GM23248 (cell line): ENCODE results near the gene ADAM10.

Source experiments
- EZH2 ChIP-seq: fragments of 200-600 bp; sonication (generic); IDR thresholded peaks from 2 replicates; pipeline ENCODE4 v1.6.1; 2018; ENCODE audit warnings: antibody characterized with exemption, mild to moderate bottlenecking; ENCODE audit not compliant: insufficient read depth, poor library complexity, severe bottlenecking
- EZH2phosphoT487 ChIP-seq: fragments of 200-600 bp; sonication (generic); IDR thresholded peaks from 2 replicates; pipeline ENCODE4 v1.6.1; 2018; ENCODE audit warnings: antibody characterized with exemption, moderate library complexity, mild to moderate bottlenecking, low read depth; ENCODE audit not compliant: insufficient read depth

GRCh38 chr15:58752716-58753115, 3.2 kb upstream of the ADAM10 start:
- no peak for TF ChIP-seq EZH2phosphoT487
- TF ChIP-seq EZH2, result no peak
